ENCODE results near the gene MEPCE. TPM values are rescaled to one million over a fixed set of nuclear protein-coding genes. Genes with fewer than 3 reads are reported as not detected.
A peak's percentile ranks its signal among the peaks of the same experiment; 100 is the strongest.
"Not testable (repeated sequence)": the region's sequence is repeated elsewhere in the genome, so short reads cannot be mapped to it uniquely, and the experiment has no call there.

Gene MEPCE
- total RNA-seq, 1 experiment from 2014 or later: 89.1 TPM

DNA sequence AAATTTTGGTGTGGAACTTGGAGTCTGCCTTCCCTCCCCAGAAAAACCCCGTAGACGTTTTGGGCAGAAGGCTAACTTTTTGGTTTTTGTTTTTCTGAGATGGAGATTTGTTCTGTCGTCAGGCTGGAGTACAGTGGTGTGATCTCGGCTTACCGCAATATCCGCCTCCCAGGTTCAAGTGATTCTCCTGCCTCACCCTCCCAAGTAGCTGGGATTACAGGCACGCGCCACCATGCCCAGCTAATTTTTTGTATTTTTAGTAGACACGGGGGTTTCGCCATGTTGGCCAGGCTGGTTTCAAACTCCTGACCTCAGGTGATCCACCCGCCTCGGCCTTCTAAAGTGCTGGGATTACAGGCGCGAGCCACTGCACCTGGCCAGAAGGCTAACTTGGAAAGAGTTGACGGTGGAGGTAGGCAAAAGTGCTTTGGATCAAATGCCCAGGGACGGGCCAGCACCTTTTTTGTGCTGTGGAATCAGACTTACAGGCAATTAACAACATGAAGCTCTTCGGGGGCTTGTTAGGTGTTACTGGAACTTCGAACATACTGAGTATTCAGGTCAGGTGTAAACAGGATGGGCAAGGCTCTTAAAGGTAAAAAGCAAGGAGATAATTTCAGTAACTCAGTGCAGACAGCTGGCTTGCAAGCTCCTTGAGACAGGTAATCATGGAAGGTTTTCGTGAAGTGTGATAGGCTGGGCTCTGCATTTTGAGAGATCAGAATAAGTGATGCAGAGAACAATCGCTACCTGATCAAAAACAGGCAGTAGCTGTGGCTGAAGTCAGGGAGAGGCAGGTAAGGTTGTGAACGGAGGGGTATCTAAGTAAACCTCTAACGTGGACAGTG, 4.9 kb downstream of the MEPCE start:
- peak; percentile 26 for DNase-seq (ENCODE audit: low spot score)

DNA sequence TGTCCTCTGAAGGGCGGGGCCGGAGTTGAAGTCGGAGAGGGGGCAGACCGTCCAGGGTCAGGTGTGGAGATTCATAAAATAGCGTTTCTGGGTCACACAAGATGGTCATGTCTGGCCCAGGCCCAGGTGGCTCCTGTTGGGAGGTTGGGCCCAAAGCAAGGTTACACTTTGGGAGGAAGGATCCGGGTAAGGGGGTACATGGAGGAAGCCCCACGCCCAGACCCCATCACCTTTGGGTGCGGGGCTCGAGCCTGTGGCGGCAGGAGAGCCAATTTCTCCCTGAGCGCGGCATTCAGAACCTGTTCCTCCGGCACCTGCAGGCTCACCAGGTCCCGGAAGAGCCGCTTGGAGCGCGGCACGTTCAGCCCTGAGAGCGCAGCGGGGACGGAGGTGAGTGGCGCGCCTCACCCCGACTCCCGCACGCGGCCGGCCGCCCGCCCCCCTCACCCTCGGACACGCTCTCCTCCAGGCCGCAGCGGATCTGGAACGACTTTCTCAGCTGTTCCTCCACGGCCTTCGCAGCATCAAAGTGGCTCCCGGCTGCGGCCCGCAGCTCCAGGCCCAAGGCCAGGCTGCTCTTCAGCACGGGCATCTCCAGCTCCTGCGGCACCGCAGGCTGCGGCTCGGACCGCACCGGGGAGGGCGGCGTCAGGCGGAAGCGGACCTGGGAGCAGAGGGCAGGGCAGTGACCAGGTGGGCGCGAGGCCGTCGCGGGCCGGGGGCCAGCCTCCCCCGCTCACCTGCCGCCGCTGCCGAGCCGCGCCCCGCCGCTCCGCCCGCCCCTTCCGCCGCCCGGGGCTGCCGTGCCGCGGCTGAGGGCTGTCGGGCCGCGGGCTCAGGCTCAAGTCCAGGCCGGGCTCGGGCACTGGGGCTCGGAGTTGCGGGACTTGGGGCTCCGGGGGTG, 6.0 kb downstream of the MEPCE start:
- DNase-seq (ENCODE audit: low spot score): peak; percentile 66

DNA sequence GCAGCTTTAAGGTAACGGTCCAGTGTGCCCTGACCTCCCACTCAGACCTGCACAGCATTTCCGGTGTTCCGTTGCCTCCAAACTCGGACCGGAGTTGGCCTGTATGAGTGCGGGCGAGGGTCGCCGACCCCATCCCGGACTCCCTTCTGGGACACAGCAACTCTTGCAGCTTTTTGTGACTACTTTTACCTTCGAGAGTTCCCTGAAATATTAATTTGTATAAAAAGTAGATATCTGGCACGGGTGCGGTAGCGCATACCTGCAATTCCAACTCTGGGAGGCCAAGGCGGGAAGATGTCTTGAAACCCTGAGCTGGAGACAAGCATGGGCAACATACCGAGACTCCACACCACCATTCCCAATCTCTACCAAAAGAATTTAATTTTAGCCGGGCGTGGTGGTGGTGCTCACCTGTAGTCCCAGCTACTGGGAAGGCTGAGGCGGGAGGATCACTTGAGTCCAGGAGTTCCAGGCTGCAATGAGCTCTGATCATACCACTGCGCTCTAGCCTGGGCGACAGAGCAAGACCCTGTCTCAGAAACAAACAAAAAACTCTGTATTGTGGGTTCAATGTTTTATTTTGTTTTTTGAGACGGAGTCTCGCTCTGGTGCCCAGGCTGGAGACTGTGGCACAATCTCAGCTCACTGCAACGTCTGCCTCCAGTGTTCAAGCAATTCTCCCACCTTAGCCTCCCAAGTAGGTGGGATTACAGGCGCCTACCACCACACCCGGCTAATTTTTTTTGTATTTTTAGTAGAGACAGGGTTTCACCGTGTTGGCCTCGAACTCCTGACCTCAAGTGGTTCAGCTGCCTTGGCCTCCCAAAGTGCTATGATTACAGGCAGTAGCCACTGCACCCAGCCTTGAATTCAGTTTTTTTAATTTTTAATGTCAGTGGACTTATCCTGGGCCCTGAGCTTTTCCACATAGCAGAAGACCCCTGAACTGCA, 7.8 kb downstream of the MEPCE start:
- no peak for DNase-seq (ENCODE audit: low spot score)

DNA sequence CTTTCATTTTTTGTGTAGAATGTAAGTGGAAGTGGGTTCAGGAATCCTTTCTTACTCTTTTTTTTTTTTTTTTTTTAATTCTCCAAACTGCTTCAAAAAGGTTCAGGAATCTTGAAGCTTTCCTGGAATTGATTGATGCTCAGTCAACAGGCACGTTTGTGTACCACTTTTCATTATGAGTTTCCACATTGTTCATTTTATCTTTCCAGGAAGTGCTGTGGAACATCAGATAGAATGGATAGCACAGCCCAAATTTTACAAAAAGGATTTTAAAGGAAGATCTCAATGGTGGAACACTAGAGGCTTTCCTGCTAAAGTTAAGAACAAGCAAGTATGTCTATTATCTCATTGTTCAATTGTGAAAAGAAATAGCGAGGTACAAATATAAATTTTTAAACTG, 8.5 kb downstream of the MEPCE start:
- DNase-seq (ENCODE audit: low spot score): no peak

DNA sequence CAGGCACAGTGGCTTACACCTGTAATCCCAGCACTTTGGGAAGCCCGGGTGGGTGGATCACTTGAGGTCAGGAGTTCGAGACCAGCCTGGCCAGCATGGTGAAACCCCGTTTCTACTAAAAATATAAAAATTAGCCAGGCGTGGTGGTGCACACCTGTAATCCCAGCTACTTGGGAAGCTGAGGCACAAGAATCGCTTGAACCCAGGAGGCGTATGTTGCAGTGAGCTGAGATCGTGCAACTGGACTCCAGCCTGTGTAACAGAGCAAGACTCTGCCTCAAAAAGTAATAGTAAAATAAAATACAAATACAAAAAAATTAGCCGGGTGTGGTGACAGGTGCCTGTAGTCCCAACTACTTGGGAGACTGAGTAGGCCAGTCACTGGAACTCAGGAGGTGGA, 9.1 kb downstream of the MEPCE start:
- not testable (repeated sequence) for DNase-seq (ENCODE audit: low spot score)

DNA sequence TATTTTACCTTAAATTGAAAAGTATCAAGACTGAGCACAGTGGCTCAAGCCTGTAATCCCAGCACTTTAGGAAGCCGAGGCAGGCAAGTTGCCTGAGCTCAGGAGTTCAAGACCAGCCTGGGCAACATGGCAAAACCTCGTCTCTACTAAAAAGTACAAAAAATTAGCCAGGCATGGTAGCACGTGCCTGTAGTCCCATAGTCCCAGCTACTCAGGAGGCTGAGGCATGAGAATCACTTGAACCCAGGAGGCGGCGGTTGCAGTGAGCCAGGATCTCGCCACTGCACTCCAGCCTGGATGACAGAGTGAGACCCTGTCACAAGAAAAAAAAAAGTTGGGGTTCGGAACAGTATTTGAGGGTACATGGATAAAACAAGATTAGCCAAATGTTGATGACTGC, 9.6 kb downstream of the MEPCE start:
- not testable (repeated sequence) for DNase-seq (ENCODE audit: low spot score)

DNA sequence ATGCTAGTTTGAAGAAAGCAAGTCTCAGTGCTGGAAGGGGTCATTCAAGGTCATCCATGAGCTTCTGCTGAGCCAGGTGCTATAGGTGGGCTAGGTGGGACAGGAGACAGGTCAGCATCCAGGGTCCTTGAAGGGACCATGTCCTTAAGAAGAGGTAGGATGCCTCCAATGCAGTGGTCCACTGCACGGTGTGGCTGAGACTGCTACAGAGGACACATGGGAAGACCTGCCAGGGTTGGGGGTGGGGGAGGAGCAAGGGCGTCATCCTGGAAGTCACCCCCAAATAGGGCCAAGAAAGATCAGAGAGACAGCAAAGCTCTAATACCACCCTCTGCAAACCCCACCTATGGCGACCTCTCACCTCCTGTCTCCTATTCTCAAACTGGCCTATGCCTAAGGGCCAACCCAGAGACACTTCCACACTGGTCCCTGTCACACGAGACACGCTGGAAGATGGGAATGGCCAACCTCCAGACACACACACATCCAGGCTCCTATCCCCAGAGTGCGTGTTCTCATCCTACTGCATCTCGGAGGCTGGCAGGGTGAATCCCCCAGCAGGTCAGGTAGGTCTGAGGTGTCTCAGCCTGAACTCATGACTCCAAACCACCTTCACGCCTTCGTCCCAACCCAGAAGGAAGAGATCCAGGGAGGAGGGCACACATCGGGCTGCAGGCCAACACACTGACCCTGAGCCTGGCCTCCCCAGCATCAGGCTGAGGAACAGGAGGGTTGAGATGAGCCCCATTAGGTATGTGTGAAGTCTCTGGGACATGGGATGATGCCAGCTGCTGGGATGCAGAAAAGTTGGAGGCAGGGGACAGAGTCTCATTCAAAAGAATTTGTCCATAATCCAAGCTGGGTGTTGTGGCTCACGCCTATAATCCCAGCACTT, 12.3 kb downstream of the MEPCE start:
- DNase-seq (ENCODE audit: low spot score): no peak

DNA sequence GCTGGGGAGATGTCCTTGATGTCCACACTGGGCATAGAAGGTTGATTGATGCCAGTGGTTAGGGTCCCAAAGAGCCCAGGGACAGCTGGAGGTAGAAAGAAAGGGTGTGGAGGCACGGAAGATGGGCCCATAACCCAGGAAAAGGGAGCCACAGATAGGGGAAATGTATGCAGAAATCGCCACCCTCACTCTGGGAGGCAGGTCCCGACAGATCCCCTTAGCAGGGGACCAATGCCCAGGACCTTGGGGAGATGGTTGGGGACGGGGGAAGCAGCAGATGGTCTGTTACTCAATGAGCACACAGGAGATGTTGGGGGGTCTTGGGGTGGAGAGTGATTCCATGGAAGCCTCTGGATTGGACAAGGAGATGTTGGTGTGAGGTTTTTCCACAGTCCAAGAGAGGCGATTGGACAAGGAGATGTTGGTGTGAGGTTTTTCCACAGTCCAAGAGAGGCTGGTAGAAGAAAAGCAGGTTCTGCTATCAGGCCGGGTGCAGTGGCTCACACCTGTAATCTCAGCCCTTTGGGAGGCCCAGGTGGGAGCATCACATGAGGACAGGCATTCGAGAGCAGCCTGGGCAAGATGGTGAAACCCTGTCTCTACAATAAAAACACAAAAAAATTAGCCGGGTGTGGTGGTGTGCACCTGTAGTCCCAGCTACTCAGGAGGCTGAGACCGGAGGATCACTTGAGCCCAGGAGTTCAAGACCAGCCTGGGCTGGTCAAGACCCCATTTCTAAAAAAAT, 13.6 kb downstream of the MEPCE start:
- DNase-seq (ENCODE audit: low spot score): no peak

DNA sequence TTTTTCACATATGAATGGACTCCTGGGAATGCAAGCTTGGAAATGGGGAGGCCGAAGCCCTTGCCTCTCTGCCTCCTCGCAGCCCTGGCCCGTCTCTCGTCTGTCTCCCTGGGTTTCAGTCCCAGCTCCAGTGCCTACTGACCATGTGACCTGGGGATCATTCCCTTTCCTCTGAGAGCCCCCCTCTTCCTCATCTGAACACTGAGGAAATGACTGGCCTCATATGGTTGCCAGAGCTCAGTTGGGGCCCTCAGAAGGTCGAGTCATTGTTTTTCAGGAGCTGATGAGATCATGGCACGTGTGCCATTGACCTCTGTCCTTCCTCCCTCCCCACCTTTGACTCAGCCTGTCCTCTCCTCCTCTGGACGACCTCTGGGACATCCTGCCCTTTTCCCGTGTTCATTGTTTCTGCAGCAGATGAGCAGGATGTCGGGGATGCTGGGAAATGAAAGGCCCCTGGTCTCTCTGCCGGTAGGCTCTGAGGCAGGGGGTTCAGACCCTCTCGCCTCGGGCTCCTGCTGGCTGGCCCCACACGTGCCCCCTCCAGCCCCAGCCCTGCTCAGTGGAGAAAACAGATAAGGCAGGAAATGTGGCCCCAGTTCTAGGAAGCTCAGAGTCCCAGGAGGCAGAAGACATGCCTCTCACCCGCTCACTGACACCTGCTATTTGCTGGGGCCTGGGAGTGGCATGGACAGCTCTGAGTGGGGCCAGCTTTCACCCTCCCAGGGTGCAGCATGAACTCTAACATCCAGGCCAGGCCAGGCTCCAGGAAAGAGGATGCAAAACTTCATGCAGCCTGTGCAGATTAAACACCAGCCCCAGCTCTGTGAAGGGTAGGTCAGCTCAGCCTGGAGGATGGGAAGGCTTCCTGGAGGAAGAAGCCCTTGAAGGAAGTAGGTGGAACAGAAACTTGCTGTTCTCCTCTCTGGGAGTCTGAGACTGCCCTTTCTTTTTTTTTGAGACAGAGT, 15.0 kb downstream of the MEPCE start:
- DNase-seq (ENCODE audit: low spot score): no peak

DNA sequence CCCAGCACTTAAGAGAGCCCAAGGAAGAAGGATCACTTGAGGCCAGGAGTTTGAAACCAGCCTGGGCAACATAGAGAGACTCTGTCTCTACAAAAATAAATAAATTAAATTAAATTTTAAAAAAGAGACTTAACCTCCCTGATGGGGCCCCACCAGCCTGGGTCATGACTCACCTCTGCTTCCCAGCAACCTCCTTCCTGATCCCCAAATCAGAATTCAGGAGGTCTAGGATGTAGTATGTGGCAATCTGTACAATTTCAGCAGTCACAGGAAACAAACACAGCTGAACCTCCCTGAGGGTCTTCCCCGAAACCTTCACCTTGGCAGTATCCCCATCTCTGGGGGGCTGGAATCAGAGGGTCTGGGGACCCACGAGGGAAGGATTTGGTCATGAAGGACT, 16.4 kb downstream of the MEPCE start:
- no peak for DNase-seq (ENCODE audit: low spot score)

DNA sequence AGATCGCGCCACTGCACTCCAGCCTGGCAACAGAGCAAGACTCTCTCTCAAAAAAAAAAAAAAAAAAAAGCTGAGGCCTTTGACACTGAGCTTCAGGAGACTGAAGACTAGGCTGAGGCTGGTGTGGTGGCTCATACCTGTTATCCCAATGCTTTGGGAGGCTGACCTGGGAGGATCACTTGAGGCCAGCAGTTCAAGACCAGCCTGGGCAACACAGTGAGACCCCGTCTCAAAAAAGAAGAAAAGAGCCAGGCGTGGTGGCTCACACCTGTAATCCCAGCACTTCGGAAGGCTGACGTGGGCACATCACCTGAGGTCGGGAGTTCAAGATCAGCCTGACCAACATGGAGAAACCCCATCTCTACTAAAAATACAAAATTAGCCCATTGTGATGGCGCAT, 17.7 kb downstream of the MEPCE start:
- not testable (repeated sequence) for DNase-seq (ENCODE audit: low spot score)

DNA sequence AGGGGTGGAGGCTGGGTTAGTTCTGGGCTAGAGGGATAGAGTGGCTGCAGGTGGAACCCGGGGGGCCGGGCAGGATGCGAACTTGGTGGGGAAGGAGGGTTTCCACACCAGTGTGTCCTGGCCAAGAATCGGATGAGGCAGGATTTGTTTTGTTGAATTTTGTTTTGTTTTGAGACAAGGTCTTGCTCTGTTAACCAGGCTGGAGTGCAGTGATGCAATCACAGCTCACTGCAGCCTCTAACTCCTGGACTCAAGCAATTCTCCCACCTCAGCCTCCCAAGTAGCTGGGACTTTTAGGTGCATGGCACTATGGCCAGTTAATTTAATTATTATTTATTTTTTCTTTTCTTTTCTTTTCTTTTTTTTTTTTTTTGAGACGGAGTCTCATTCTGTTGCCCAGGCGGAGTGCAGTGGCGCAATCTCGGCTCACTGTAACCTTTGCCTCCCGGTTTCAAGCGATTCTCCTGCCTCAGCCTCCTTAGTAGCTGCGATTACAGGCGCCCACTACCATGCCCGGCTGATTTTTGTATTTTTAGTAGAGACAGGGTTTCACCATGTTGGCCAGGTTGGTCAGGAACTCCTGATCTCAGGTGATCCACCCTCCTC, 19.7 kb downstream of the MEPCE start:
- DNase-seq (ENCODE audit: low spot score): no peak

DNA sequence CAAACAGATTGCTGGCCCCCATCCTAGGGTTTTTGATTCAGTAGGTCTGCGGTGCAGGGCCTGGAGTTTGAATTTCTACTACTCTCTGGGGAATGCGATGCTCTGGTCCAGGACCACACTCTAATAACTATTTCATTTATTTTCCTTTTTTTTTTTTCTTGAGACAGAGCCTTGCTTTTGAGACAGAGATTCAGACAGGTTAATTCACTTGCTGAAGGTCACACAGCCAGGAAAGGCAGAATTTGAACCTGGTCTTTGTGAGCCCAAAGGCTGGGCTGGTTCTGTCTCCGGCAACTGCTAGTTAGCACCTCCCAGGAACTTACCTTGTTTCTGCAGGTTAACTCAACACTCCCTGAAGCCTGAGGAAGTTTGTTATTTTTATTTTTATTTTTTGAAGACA, 22.9 kb downstream of the MEPCE start:
- no peak for DNase-seq (ENCODE audit: low spot score)

DNA sequence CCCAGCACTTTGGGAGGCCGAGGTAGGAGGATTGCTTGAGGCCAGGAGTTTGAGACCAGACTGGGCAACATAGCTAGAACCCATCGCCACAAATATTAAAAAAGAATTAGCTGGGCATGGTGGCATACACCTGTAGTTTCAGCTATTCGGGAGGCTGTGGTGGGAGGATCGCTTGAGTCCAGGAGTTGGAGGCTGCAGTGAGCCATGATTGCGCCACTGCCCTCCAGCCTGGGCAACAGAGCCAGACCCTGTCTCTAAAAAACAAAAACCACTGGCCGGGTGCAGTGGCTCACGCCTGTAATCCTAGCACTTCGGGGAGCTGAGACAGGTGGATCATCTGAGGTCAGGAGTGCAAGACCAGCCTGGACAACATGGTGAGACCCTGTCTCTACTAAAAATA, 24.2 kb downstream of the MEPCE start:
- DNase-seq (ENCODE audit: low spot score): not testable (repeated sequence)

DNA sequence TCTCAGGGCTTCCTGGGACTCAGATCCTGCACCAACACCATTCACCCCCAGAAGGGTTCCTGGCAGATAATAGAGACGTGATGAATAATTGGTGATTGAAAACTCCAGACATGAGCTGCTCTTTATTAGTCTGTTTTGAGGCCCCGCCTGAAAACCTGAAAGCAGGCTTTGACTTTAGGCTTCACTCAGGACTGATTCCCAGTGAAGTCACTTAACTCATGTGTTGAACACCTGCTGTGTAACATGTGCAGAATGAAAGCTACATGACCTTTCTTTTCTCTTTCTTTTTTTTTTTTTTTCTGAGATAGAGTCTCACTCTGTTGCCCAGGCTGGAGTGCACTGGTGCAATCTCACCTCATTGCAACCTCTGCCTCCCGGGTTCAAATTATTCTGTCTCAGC, 25.6 kb downstream of the MEPCE start:
- DNase-seq (ENCODE audit: low spot score): no peak

DNA sequence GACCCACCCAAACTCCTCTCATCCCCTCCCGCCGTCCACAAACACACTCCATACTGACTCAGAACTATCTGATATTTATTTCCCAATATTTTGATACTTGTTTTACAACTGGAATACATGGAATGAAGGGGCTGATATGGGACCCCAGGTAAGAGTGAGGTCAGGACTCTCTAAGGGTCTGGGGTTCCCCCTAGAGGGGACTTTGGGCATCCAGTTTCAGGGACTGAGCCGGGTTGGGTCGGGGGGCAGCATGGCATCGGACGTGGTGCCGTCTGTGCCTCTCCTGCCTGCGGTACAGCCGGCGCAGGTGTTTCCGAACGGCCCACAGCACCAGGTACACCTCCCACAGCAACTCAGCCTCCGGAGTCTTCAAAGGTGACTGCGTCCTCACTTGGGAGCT, 26.9 kb downstream of the MEPCE start:
- no peak for DNase-seq (ENCODE audit: low spot score)

DNA sequence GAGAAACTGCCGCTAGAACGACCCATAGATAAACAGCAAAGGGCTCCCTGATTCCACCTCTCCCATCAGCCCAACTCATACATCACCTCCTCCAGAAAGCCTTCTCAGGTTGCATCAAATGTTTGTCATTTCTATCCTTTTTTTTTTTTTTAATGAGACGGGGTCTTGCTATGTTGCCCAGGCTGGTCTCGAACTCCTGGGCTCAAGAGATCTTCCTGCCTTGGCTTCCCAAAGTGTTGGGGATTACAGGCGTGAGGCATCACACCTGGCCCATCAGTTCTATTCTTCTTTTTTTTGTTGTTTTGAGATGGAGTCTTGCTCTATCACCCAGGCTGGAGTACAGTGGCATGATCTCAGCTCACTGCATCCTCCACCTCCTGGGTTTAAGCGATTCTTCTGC, 27.4 kb downstream of the MEPCE start:
- DNase-seq (ENCODE audit: low spot score): no peak

DNA sequence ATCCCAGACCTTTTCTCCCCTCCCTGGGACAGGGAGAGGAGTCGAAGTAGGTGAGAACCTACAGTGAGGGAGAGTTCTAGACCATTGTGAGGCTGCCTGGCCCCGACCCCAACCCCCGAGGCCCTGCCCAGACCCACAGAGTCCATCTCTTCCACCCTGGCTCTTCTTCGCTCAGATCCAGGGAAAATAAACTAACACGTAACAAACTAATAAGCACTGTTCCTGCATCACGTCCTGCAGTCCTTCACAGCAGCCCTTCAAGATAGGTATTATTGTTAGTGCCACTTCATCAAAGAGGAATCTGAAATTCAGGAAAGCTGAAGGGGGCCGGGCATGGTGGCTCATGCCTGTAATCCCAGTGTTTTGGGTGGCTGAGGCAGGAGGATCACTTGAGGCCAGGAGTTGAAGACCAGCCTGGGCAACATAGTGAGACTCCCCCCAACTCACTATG, 34.6 kb downstream of the MEPCE start, which contains the start of gene SPACDR:
Gene SPACDR, minus strand, starts transcription at position 51 of the 451 bp plus-strand sequence. CDS start 235 bp downstream, outside the sequence.
- no peak for DNase-seq (ENCODE audit: low spot score)
